ENCODE measurements around the gene PRIMPOL. TPM values are rescaled to one million over a fixed set of nuclear protein-coding genes. Genes with fewer than 3 reads are reported as not detected.

PRIMPOL gene
- total RNA-seq, 1 experiment from 2014 or later = 12.7 TPM

DNA sequence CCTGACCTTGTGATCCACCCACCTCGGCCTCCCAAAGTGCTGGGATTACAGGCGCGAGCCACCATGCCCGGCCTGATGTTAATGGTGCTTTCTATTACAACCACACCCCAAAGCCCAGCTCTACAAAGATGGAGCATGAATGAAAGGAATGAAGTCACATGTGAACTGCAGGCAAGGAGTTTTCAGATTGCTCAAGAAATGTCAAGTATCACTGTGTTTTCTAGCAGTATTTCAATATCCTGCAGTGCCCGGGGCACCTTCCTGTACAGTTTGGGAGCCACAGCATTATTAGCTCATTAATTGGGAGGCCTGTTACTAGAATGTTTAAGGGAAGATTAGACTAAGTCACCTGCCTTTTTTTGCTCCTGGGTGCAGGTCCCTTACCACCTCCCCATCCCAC is 40.1 kb downstream of the PRIMPOL start:
- Mint-ChIP-seq H3K27me3 (ENCODE audit: unreplicated experiment) (no peaks in the 10 kb centered on the region), H3K4me3 (ENCODE audit: low read depth, unreplicated experiment) (no peak overlapping the region), H3K9me3 (ENCODE audit: low read depth, unreplicated experiment) (no peaks in the 10 kb centered on the region), H3K27ac (ENCODE audit: unreplicated experiment) (peak overlapping the region; percentile 56), H3K4me1 (ENCODE audit: low read depth, unreplicated experiment) (no peaks in the 10 kb centered on the region), H3K36me3 (ENCODE audit: insufficient read depth, unreplicated experiment) (peaks cover 21% of the 10 kb centered on the region)
- intact Hi-C loops (cut with micrococcal nuclease; ENCODE audit: unreplicated experiment) = no loop called here
- BruUV-seq (replicated peaks) = no TSS peak
- DNase-seq = no peak
- CTCF ChIA-PET = no interaction called here
- TF ChIP-seq, protein P1, sequence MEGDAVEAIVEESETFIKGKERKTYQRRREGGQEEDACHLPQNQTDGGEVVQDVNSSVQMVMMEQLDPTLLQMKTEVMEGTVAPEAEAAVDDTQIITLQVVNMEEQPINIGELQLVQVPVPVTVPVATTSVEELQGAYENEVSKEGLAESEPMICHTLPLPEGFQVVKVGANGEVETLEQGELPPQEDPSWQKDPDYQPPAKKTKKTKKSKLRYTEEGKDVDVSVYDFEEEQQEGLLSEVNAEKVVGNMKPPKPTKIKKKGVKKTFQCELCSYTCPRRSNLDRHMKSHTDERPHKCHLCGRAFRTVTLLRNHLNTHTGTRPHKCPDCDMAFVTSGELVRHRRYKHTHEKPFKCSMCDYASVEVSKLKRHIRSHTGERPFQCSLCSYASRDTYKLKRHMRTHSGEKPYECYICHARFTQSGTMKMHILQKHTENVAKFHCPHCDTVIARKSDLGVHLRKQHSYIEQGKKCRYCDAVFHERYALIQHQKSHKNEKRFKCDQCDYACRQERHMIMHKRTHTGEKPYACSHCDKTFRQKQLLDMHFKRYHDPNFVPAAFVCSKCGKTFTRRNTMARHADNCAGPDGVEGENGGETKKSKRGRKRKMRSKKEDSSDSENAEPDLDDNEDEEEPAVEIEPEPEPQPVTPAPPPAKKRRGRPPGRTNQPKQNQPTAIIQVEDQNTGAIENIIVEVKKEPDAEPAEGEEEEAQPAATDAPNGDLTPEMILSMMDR (IDR thresholded peaks at IDR 0.05; ENCODE audit: unreplicated experiment) = no peak

DNA sequence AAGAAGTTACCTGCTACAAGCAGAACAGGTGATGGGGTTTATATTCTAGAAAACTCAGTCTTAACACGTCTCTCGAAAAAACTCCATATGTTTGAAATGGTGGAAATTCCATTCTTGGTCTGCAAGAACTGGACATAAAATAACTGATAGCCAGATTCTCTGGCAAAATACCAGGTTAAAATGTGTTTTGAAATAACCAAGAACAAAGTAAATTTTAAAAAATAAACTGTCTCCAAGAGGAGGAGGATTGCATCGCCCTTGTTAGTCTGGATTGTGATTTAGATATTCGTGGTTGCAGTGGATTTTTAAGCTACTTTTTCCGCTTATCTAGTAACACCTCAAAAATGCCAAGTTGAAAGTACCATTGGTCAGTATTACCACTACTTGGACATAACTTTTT is 43.5 kb downstream of the PRIMPOL start:
- DNase-seq = no peak
- Mint-ChIP-seq H3K9me3 (ENCODE audit: low read depth, unreplicated experiment) (no peaks in the 10 kb centered on the region), H3K4me1 (ENCODE audit: low read depth, unreplicated experiment) (no peaks in the 10 kb centered on the region), H3K4me3 (ENCODE audit: low read depth, unreplicated experiment) (no peak overlapping the region), H3K27ac (ENCODE audit: unreplicated experiment) (no peak overlapping the region), H3K27me3 (ENCODE audit: unreplicated experiment) (no peaks in the 10 kb centered on the region), H3K36me3 (ENCODE audit: insufficient read depth, unreplicated experiment) (peaks cover 20% of the 10 kb centered on the region)
- TF ChIP-seq, protein P1 (IDR thresholded peaks at IDR 0.05; ENCODE audit: unreplicated experiment) = no peak
- intact Hi-C loops (cut with micrococcal nuclease; ENCODE audit: unreplicated experiment) = no loop called here
- CTCF ChIA-PET = no interaction called here
- BruUV-seq (replicated peaks) = no TSS peak

DNA sequence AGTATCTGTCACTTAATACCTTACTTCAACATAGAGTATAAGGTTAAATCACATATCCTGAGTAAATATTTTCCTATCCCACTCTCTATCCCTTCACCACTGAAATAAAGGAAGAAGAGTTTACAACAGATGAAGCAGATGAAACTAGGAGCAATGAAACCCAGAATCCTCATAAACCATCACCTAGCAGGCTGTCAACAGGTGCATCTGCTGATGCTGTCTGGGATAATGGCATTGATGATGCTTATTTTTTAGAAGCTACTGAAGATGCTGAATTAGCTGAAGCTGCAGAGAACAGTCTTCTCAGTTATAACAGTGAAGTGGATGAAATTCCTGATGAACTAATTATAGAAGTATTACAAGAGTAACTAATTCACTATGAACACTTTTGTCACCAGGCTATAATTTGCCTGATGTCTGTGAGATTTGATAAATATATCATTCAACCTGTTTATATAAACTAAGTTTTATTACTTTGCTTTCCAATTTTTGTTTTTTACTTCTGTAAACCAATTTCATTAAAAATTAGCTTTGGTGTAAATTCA is 44.9 kb downstream of the PRIMPOL start:
- TF ChIP-seq, protein P1 (IDR thresholded peaks at IDR 0.05; ENCODE audit: unreplicated experiment) = no peak
- H3K27ac Mint-ChIP-seq (ENCODE audit: unreplicated experiment) = no peak overlapping the region
- no peaks in the 10 kb centered on the region for H3K9me3 Mint-ChIP-seq (ENCODE audit: low read depth, unreplicated experiment)
- no peaks in the 10 kb centered on the region for H3K27me3 Mint-ChIP-seq (ENCODE audit: unreplicated experiment)
- peaks cover 17% of the 10 kb centered on the region for H3K36me3 Mint-ChIP-seq (ENCODE audit: insufficient read depth, unreplicated experiment)
- intact Hi-C loops (cut with micrococcal nuclease; ENCODE audit: unreplicated experiment) = no loop called here
- no peak for DNase-seq
- CTCF ChIA-PET = no interaction called here
- BruUV-seq (replicated peaks) = no TSS peak
- H3K4me1 Mint-ChIP-seq (ENCODE audit: low read depth, unreplicated experiment) = no peaks in the 10 kb centered on the region
- H3K4me3 Mint-ChIP-seq (ENCODE audit: low read depth, unreplicated experiment) = no peak overlapping the region

DNA sequence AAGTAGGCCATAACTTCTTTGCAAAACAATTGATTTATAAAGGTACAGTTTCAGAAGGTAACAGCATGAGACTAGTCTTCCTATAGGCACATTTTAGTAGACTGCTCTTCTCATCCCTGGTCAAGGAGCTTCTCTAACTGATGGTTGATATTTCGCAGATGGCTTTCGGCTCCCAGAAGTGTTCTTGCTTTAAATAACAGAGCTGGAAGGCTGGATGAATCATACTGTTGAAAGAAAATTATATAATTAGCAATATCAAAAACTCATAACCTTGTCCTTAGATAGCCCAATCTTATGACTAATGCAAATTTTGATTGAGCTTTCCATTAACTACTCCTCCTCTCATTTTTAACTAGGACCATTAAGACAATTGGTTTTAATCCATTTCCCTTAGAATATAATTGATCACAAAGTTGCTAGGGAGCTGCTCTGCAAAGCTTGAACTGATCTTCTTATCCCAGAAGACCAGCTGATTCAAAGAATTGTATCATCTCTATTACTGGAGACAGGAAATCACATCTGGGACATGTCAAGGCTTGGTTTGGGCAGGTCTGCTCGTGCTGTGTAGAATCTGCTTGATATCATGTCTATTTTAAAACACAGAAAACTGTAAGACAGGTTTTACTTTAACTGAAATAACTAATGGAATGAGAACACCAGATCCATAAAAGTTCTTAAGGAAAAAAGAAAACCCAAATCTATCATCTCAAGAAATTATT is 45.8 kb downstream of the PRIMPOL start:
- H3K36me3 Mint-ChIP-seq (ENCODE audit: insufficient read depth, unreplicated experiment) = peaks cover 14% of the 10 kb centered on the region
- BruUV-seq (replicated peaks) = no TSS peak
- intact Hi-C loops (cut with micrococcal nuclease; ENCODE audit: unreplicated experiment) = no loop called here
- no peaks in the 10 kb centered on the region for H3K4me1 Mint-ChIP-seq (ENCODE audit: low read depth, unreplicated experiment)
- H3K27me3 Mint-ChIP-seq (ENCODE audit: unreplicated experiment) = no peaks in the 10 kb centered on the region
- no peak overlapping the region for H3K4me3 Mint-ChIP-seq (ENCODE audit: low read depth, unreplicated experiment)
- no peak for DNase-seq
- H3K9me3 Mint-ChIP-seq (ENCODE audit: low read depth, unreplicated experiment) = no peaks in the 10 kb centered on the region
- H3K27ac Mint-ChIP-seq (ENCODE audit: unreplicated experiment) = no peak overlapping the region
- CTCF ChIA-PET = no interaction called here
- TF ChIP-seq, protein P1 (IDR thresholded peaks at IDR 0.05; ENCODE audit: unreplicated experiment) = no peak
